GM12878 (cell line): ENCODE data around the gene NFATC2.

Source experiments
- DPF2 ChIP-seq: fragments of 450-650 bp; IDR thresholded peaks from 2 replicates; pipeline ENCODE4 v1.6.1; 2017; ENCODE audit warnings: mild to moderate bottlenecking
- FOXM1 ChIP-seq: IDR thresholded peaks from 2 replicates; pipeline ENCODE4 v1.6.1; 2012; ENCODE audit warnings: low read depth, mild to moderate bottlenecking, inconsistent platforms, low read length, moderate library complexity
- GABPA ChIP-seq: IDR thresholded peaks from 2 replicates; pipeline ENCODE4 v1.6.1; 2014; ENCODE audit warnings: antibody characterized with exemption, low read depth, mild to moderate bottlenecking, inconsistent platforms
- LARP7 ChIP-seq: fragments of 450-650 bp; IDR thresholded peaks from 2 replicates; pipeline ENCODE4 v1.6.1; 2017; ENCODE audit warnings: mild to moderate bottlenecking
- PAX8 ChIP-seq: fragments of 450-650 bp; IDR thresholded peaks from 2 replicates; pipeline ENCODE4 v1.6.1; 2017; ENCODE audit warnings: mild to moderate bottlenecking, moderate library complexity
- POLR2A ChIP-seq: IDR thresholded peaks from 2 replicates; pipeline ENCODE4 v1.6.1; 2011; ENCODE audit warnings: low read depth, mild to moderate bottlenecking, low read length
- SMC3 ChIP-seq: IDR thresholded peaks from 2 replicates; pipeline ENCODE4 v1.6.1; 2011; ENCODE audit warnings: low read length, improper control_type of control experiment, borderline replicate concordance
- SP1 ChIP-seq: IDR thresholded peaks from one replicate; pipeline ENCODE4 v1.6.1; 2011; ENCODE audit warnings: low read depth, low read length
- SPI1 ChIP-seq: IDR thresholded peaks from 2 replicates; pipeline ENCODE4 v1.6.1; 2011; ENCODE audit warnings: low read depth, mild to moderate bottlenecking, low read length, moderate library complexity, borderline replicate concordance; ENCODE audit not compliant: insufficient read depth
- TARDBP ChIP-seq: IDR thresholded peaks from 2 replicates; pipeline ENCODE4 v1.6.1; 2016; ENCODE audit warnings: borderline replicate concordance
- ZNF24 ChIP-seq: fragments of 450-650 bp; IDR thresholded peaks from 2 replicates; pipeline ENCODE4 v1.6.1; 2017; ENCODE audit warnings: antibody characterized with exemption, mild to moderate bottlenecking
- TF ChIP-seq, protein P1 (sequence below): IDR thresholded peaks from 2 replicates; pipeline ENCODE4 v1.6.1; 2011; ENCODE audit warnings: low read depth, low read length, improper control_type of control experiment, borderline replicate concordance
- TF ChIP-seq, protein P2 (sequence below), 3 experiments: IDR thresholded peaks in 2 of 3; conservative IDR thresholded peaks in 1 of 3; 2 replicates each; pipeline ENCODE4 v1.5.1; 2011; ENCODE audit warnings: low read depth in 3 of 3, low read length in 3 of 3, mild to moderate bottlenecking in 3 of 3, control low read depth in 2 of 3, moderate library complexity in 2 of 3, inconsistent platforms in 1 of 3, mixed read lengths in 1 of 3; ENCODE audit not compliant: control insufficient read depth in 2 of 3, insufficient read depth in 1 of 3; ENCODE audit errors: extremely low read depth in 1 of 3

DNA sequence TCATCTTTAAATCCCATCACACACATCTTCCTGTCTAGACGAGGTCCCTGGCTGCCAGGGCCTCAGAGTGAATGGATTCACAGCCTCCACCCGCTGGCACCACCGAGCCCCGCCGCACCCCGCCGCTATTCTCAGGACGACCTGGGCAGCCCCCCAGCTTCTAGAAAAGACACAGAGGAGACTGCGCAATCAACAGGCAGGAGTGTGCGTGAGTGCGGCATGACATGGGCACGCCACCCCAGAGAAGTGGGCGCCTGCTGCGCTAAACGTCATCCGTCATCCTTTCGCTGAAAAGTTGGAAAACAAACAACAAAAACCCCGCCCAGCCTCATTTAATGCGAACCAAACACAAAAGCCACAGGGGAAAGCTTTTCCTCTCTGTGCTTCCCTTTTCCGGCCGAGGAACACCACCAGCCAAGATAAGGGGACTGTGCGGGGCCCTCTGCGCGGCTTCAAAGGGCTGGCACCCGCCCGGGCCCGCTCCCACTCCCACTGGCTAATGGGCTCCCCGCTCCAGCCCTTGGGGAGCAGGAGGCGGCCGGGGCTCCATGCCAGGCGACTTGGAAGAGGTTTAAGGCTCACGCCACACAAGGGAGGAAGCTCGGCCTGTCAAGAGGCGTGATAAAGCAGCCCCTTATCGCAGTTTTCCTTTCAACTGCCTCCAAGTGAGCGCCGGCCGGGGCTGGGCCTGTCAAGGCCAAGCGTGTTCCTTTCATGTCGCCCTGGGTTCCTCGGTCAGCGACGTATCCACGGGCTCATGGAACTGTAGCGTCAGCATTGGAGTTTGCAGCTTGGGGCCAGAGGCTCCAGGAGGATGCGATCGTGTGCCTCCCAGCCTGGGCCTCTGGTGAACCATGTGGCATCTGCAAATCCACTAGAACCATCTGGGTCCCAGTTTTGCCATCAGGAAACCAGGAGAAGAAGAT lies 50.1 kb downstream of the NFATC2 start:
- TF ChIP-seq ZNF24 (no peak), DPF2 (no peak), TARDBP (no peak), SMC3 (no peak), PAX8 (no peak), SP1 (no peak), FOXM1 (no peak), SPI1 (no peak), LARP7 (no peak), GABPA (no peak), POLR2A (no peak)
- TF ChIP-seq, protein P1, sequence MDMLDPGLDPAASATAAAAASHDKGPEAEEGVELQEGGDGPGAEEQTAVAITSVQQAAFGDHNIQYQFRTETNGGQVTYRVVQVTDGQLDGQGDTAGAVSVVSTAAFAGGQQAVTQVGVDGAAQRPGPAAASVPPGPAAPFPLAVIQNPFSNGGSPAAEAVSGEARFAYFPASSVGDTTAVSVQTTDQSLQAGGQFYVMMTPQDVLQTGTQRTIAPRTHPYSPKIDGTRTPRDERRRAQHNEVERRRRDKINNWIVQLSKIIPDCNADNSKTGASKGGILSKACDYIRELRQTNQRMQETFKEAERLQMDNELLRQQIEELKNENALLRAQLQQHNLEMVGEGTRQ, result no peak
- TF ChIP-seq, protein P2, sequence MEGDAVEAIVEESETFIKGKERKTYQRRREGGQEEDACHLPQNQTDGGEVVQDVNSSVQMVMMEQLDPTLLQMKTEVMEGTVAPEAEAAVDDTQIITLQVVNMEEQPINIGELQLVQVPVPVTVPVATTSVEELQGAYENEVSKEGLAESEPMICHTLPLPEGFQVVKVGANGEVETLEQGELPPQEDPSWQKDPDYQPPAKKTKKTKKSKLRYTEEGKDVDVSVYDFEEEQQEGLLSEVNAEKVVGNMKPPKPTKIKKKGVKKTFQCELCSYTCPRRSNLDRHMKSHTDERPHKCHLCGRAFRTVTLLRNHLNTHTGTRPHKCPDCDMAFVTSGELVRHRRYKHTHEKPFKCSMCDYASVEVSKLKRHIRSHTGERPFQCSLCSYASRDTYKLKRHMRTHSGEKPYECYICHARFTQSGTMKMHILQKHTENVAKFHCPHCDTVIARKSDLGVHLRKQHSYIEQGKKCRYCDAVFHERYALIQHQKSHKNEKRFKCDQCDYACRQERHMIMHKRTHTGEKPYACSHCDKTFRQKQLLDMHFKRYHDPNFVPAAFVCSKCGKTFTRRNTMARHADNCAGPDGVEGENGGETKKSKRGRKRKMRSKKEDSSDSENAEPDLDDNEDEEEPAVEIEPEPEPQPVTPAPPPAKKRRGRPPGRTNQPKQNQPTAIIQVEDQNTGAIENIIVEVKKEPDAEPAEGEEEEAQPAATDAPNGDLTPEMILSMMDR (IDR thresholded peaks at IDR 0.05 in 2 of 3, conservative IDR thresholded peaks at IDR 0.05 in 1 of 3; ENCODE audit: control insufficient read depth in 2 of 3, extremely low read depth in 1 of 3, insufficient read depth in 1 of 3, low read depth in 3 of 3, low read length in 3 of 3), result no peak
